GM13976 (cell line): ENCODE results near the gene CSNK1E.

Source experiments
- DNase-seq: peaks from one replicate; pipeline ENCODE4 v3.0.0; 2012; ENCODE audit warnings: low spot score
- in situ Hi-C: fragments of 300-500 bp; cut with MboI; formaldehyde crosslinking; loops from one replicate; pipeline ENCODE4 v1.12.0; 2022; ENCODE audit warnings: low sequenced_read_pairs, mixed read lengths, inconsistent platforms; ENCODE audit not compliant: unreplicated experiment
- TF ChIP-seq, protein P1 (sequence below): IDR thresholded peaks from 2 replicates; pipeline ENCODE4 v1.5.1; 2012; ENCODE audit warnings: borderline replicate concordance, mild to moderate bottlenecking; ENCODE audit not compliant: insufficient read depth; ENCODE audit errors: extremely low read depth, missing control alignments, control extremely low read depth

CSNK1E gene

GRCh38 chr22:38246692-38247091, 70.5 kb downstream of the CSNK1E start:
- in situ Hi-C loops: no loop called here
- TF ChIP-seq, protein P1, sequence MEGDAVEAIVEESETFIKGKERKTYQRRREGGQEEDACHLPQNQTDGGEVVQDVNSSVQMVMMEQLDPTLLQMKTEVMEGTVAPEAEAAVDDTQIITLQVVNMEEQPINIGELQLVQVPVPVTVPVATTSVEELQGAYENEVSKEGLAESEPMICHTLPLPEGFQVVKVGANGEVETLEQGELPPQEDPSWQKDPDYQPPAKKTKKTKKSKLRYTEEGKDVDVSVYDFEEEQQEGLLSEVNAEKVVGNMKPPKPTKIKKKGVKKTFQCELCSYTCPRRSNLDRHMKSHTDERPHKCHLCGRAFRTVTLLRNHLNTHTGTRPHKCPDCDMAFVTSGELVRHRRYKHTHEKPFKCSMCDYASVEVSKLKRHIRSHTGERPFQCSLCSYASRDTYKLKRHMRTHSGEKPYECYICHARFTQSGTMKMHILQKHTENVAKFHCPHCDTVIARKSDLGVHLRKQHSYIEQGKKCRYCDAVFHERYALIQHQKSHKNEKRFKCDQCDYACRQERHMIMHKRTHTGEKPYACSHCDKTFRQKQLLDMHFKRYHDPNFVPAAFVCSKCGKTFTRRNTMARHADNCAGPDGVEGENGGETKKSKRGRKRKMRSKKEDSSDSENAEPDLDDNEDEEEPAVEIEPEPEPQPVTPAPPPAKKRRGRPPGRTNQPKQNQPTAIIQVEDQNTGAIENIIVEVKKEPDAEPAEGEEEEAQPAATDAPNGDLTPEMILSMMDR: no peak
- no peak for DNase-seq

DNA sequence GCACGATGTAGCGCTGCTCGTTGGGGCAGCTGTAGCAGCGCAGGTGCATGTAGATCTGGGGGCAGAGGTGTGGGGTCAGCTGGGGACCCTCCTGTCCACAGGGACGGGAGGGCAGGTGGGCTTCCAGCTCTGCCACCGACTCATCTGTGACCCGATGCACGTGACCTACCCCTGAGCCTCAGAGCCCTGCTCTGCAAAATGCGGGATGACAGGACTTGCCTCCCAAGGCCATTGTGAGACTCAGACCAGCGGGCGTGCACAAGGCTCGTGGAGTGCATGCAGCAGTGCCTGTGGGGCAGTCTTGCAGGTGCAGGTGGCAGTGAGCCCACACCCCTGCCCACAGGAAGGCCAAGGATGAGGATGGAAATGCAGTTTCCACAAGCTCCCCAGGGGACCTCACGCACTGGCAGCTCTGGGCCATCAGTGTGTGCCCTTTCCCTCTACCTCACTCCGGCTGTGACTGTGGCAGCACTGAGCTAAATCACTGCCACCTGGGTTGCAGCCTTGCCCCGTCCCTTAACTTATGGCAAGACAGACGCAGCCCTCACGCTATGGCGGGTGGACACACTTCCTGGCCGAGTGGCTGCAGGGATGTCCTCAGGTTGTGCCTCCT, 71.1 kb downstream of the CSNK1E start:
- TF ChIP-seq, protein P1: no peak
- in situ Hi-C loops: no loop called here
- DNase-seq: no peak

DNA sequence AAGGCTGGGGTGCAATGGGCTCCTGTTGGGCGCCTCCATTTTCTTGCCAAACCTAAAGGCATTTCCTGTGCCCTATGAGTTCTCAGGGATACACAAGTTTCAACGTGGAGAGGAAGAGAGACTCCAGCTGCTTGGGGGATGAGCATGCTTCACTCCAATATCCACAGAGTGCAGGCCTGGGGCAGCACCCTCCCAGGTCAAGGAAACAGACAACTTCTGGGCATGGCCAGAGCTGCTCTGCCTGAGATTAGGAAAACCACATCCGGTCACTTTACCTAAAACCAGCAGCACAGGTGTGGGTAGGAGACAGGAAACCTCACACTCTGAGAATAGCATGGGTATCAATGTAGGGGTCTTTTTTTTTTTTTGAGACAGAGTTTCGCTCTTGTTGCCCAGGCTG, 73.1 kb downstream of the CSNK1E start:
- in situ Hi-C loops: no loop called here
- no peak for DNase-seq
- TF ChIP-seq, protein P1: no peak

- TF ChIP-seq, protein P1: no peak
- DNase-seq: no peak
- in situ Hi-C loops: no loop called here
Observed at GRCh38 chr22:38243007-38243765, 74.0 kb downstream of the CSNK1E start.

DNA sequence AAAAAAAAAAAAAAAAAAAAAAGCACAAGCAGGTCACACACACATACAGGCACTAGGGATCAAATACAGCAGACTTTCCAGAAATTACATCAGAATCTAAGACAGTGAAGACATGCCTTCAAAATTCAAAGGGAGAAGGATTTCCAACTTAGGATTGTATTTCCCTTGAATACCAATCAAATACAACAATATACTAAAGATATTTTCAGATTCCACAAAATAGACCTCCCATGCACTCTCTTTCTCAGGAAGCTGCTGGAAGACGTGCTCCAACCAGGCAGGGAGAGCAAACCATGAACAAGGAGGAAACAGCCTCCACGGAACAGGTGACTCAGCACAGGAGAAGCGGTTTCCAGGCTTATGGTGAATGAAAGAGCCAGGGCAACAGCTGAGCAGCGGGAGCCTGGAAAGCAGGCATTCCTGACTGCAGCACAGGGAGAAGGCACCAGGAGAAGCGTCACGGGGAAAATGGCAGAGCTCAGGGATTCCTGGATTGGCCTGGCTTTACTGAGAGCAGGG, 76.4 kb downstream of the CSNK1E start:
- DNase-seq: no peak
- TF ChIP-seq, protein P1: no peak
- in situ Hi-C loops: no loop called here
